Mesodermal cell (in vitro differentiated cells): ENCODE data around the gene SPATA2L.

Experiments
- H3K27ac ChIP-seq: 2 replicates; pipeline ENCODE4 v1.7.0; 2013; ENCODE audit warnings: mild to moderate bottlenecking, low read depth, low read length, moderate library complexity; ENCODE audit not compliant: severe bottlenecking
- H3K36me3 ChIP-seq: 2 replicates; pipeline ENCODE4 v1.7.1; 2013; ENCODE audit warnings: mild to moderate bottlenecking, low read length, moderate library complexity; ENCODE audit not compliant: control insufficient read depth, insufficient read depth
- H3K4me1 ChIP-seq: one replicate; pipeline ENCODE4 v1.7.1; 2013; ENCODE audit warnings: mild to moderate bottlenecking, low read length; ENCODE audit not compliant: insufficient read depth, control insufficient read depth, poor library complexity, severe bottlenecking
- H3K4me3 ChIP-seq: 2 replicates; pipeline ENCODE4 v1.7.0; 2013; ENCODE audit warnings: low read length, control low read depth, mild to moderate bottlenecking; ENCODE audit not compliant: insufficient read depth, poor library complexity, severe bottlenecking; ENCODE audit errors: extremely low read depth
- H3K9me3 ChIP-seq: 2 replicates; pipeline ENCODE4 v1.7.1; 2013; ENCODE audit warnings: mild to moderate bottlenecking, low read length, moderate library complexity; ENCODE audit not compliant: control insufficient read depth
- WGBS, 2 experiments: methylation state at CpG; one replicate each; pipeline ENCODE4 v1.1.5; 2013; ENCODE audit warnings: missing lambda C conversion rate in 2 of 2; ENCODE audit not compliant: insufficient coverage in 2 of 2; 5-methylcytosine and 5-hydroxymethylcytosine counted together

The SPATA2L gene

DNA sequence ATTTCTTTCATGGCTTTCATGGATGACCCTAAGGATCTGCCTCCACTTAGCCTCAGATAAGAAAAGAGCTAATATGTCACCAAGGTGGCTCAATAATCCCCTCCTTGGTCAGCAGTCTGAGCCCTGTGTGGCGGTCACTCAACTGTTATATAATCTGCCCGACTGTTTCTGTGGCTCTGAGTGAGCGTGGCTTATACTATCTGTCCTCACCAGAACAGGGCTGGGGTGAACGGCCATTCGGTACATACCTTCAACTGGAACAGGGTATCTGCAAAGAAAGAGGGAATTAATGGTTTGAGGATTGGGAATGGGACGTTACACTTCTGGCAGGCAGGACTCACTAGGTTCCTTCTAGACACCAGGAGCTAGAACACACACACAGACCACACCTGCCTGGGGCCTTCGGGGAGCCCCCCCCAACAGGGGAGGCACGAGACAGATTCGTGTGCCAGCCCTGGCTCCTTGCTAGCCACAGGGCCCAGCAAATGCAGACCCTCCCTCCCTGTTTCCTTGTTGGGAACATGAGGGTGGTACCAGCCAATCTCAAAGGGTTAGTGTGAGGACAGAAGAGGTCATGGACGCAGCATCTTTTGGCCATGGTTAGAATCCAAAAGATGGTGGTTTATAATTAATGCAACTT lies 47.7 kb downstream of the SPATA2L start:
- H3K36me3 ChIP-seq, result peaks cover 51% of the 10 kb centered on the region
- H3K4me3 ChIP-seq, result no peak overlapping the region
- no peak overlapping the region for H3K27ac ChIP-seq
- no peaks in the 10 kb centered on the region for H3K9me3 ChIP-seq
- H3K4me1 ChIP-seq, result peaks cover 7% of the 10 kb centered on the region
- WGBS, 2 experiments, result 88 to 96% methylated on average over 5 to 7 of the region's 10 CpGs

DNA sequence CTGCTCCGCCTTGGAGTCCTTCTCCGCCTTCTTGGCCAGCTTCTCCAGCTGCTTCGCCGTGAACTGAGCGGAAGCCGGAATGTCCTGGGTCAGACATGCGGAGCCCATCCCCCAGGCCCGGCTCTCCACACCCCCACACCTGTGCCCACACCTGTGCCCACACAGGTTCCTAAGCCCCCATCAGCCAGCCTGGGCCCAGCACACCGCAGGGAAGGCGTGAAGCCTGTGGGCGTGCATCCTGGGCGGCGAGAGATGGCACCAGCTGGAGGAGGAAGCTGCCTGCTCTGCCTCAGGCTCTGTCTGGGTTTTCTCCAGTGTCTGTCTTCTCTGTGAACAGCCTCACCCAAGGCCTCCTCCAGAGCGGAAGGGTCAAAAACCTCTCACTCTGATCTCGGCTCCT lies 49.9 kb downstream of the SPATA2L start:
- Histone ChIP-seq H3K4me1 (peaks cover 5% of the 10 kb centered on the region), H3K27ac (no peak overlapping the region), H3K36me3 (peaks cover 62% of the 10 kb centered on the region), H3K9me3 (no peaks in the 10 kb centered on the region), H3K4me3 (no peak overlapping the region)
- WGBS, 2 experiments, result 98% methylated on average over 12 to 13 of the region's 15 CpGs

DNA sequence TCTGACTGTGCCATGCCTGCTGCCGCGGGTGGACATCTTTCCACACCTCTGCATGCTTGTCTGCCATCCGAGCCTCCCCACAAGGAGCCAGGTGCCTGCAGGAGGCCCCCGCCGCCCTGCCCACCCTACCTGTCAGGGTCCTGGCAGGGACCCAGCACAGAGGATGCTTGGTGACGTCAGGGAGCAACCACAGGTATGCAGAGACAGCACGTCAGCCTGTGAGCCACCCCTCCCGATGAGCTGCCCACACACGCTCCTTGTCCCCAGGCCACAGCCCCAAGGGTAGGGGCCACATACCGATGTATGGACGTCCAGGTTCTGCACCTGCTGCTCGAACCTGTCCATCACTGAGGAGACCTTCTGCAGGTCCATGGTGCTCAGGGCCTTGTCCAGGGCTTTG lies 54.6 kb downstream of the SPATA2L start:
- Histone ChIP-seq H3K36me3 (peaks cover 62% of the 10 kb centered on the region), H3K27ac (no peak overlapping the region), H3K4me1 (no peaks in the 10 kb centered on the region), H3K4me3 (no peak overlapping the region), H3K9me3 (no peaks in the 10 kb centered on the region)
- 98 to 99% methylated on average over 7 to 12 of the region's 12 CpGs for WGBS, 2 experiments
